CD4-positive, alpha-beta T cell (primary cell): Measurements from ENCODE around the gene SCFD2. TPM values are rescaled to one million over a fixed set of nuclear protein-coding genes. Genes with fewer than 3 reads are reported as not detected.

Experiments
- ATAC-seq: fragments of 200-7000 bp; cut with Tn5 transposase; one replicate; pipeline ENCODE4 v1.10.0; 2022; ENCODE audit warnings: mild to moderate bottlenecking; ENCODE audit not compliant: poor library complexity
- CTCF ChIA-PET: fragments of 350-600 bp; sonication (Branson Sonifier 250); formaldehyde crosslinking; loops from one replicate; lab custom pipeline; 2021; ENCODE audit warnings: antibody characterized with exemption, inconsistent platforms; lab: Charles Lee
- POLR2A ChIA-PET: fragments of 350-600 bp; sonication (Branson Sonifier 250); formaldehyde crosslinking; loops from one replicate; lab custom pipeline; 2021; ENCODE audit warnings: antibody characterized with exemption, inconsistent platforms; lab: Charles Lee
- DNase-seq, 14 experiments: peaks; one replicate each; pipeline ENCODE4 v3.0.0-alpha.2; 2013 to 2020; ENCODE audit warnings: mixed read lengths in 2 of 14
- H3K27ac ChIP-seq, 2 donors: one replicate each; pipeline versions ENCODE4 v1.5.1 to v1.7.0; 2013; ENCODE audit warnings: low read length in 2 of 2, low read depth in 1 of 2, mild to moderate bottlenecking in 1 of 2
- H3K27me3 ChIP-seq, 2 experiments: 1 replicate in 1 of 2; 2 replicates in 1 of 2; pipeline versions ENCODE4 v1.6.1 to v1.7.0; 2013; ENCODE audit warnings: low read length in 2 of 2, control low read depth in 1 of 2, mild to moderate bottlenecking in 1 of 2, moderate library complexity in 1 of 2; ENCODE audit not compliant: insufficient read depth in 2 of 2, control insufficient read depth in 1 of 2
- H3K36me3 ChIP-seq: one replicate; pipeline ENCODE4 v1.6.1; 2013; ENCODE audit warnings: low read length, control low read depth; ENCODE audit not compliant: insufficient read depth
- H3K4me1 ChIP-seq: one replicate; pipeline ENCODE4 v1.6.1; 2013; ENCODE audit warnings: low read length, control low read depth; ENCODE audit not compliant: insufficient read depth
- H3K4me3 ChIP-seq: one replicate; pipeline ENCODE4 v1.5.1; 2013; ENCODE audit warnings: mild to moderate bottlenecking, low read length, moderate library complexity
- H3K9me3 ChIP-seq, 2 experiments: 1 replicate in 1 of 2; 2 replicates in 1 of 2; pipeline versions ENCODE4 v1.6.1 to v1.7.0; 2013; ENCODE audit warnings: low read length in 2 of 2, mild to moderate bottlenecking in 2 of 2, control low read depth in 1 of 2, moderate library complexity in 1 of 2; ENCODE audit not compliant: control insufficient read depth in 1 of 2, insufficient read depth in 1 of 2
- H3K27ac Mint-ChIP-seq: one replicate; pipeline ENCODE4 v1.8.0; 2020; ENCODE audit warnings: mixed read lengths
- H3K27me3 Mint-ChIP-seq: one replicate; pipeline ENCODE4 v1.8.0; 2021; ENCODE audit warnings: mixed read lengths
- H3K36me3 Mint-ChIP-seq: one replicate; pipeline ENCODE4 v1.8.0; 2021; ENCODE audit warnings: low read depth, mixed read lengths
- H3K4me1 Mint-ChIP-seq: one replicate; pipeline ENCODE4 v1.8.0; 2021; ENCODE audit warnings: low read depth, mixed read lengths
- H3K4me3 Mint-ChIP-seq: one replicate; pipeline ENCODE4 v1.8.0; 2020; ENCODE audit warnings: mild to moderate bottlenecking, mixed read lengths
- H3K9me3 Mint-ChIP-seq: one replicate; pipeline ENCODE4 v1.8.0; 2020; ENCODE audit warnings: mixed read lengths
- CTCF ChIP-seq: fragments of 200-600 bp; IDR thresholded peaks from one replicate; pipeline ENCODE4 v1.8.0; 2022; ENCODE audit warnings: antibody characterized with exemption, mild to moderate bottlenecking
- intact Hi-C, 2 experiments: fragments of 100-400 bp; cut with DNase I in 1 of 2; cut with micrococcal nuclease in 1 of 2; formaldehyde crosslinking; loops; one replicate each; pipeline versions ENCODE4 v1.15.1 to v1.9.0; 2023 to 2025; cut with DNase I, micrococcal nuclease
- total RNA-seq, 174 experiments: library from RNA in 2 of 174; stranded (reverse) in 2 of 174; gene quantifications; one replicate each; pipeline ENCODE4 v1.2.3 and lab custom pipeline; 2021 to 2026

SCFD2 gene
- total RNA-seq, 2 experiments from 2014 or later: 15.4 to 17.6 TPM

DNA sequence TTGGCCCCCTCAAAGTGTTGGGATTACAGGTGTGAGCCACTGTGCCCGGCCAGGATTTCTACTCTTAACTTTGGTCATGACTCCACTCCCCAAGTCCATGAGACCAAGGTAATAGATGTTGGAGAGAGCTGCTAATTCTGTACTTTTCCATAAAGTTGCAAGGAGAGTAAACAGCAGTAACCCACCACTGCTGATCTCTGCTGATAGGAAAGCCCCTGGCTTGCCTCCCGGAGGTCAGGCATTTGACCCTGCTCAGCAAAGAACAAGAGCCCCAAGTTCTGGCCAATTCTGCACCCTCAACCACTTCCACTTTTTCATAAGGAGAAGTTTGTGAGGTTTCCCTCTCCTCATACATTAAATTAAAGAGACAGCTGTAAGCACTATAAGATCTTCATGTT, 360.7 kb downstream of the SCFD2 start:
- Histone ChIP-seq H3K4me3 (no peak overlapping the region), H3K27me3 (no peaks in the 10 kb centered on the region), H3K27ac (no peak overlapping the region), H3K4me1 (no peaks in the 10 kb centered on the region), H3K36me3 (no peaks in the 10 kb centered on the region), H3K9me3 (no peaks in the 10 kb centered on the region)
- no peak overlapping the region for H3K4me3 Mint-ChIP-seq
- H3K36me3 Mint-ChIP-seq: peaks cover 18% of the 10 kb centered on the region
- ATAC-seq: no peak
- intact Hi-C loops: no loop called here
- TF ChIP-seq CTCF: no peak
- no peak for DNase-seq
- H3K4me1 Mint-ChIP-seq: peaks cover 14% of the 10 kb centered on the region
- H3K9me3 Mint-ChIP-seq: no peaks in the 10 kb centered on the region
- H3K27ac Mint-ChIP-seq: no peak overlapping the region
- no peaks in the 10 kb centered on the region for H3K27me3 Mint-ChIP-seq
- ChIA-PET POLR2A (interaction anchor here (0.5 kb wide), 1 partner anchor 261 kb away, joined by 3 read pairs; no protein-coding TSS in a partner anchor), CTCF (no interaction called here)

DNA sequence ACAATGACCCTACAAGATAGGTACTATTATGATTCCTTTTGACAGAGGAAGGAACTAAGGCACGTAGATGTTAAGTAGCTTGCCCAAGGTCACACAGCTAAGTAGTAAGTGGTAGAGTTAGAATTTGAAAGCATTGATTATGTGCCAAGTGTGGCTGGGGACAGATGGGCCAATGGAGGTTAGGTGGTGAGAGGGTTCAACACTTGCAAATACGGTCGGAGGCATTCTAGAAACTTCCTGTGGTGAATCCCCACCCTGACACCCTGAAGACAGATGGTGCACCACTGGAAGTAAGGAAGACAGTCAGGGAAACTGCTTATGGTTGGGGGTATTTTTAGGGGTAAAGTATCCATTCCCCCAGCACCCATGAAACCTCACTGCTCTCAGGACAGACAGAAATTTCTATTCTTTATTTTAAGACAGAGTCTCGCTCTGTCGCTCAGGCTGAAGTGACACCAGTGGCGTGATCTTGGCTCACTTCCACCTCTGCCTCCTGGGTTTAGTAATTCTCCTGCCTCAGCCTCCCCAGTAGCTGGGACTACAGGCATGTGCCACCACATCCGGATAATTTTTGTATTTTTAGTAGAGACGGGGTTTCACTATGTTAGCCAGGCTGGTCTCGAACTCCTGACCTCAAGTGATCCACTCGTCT, 361.2 kb downstream of the SCFD2 start:
- H3K4me3 Mint-ChIP-seq: no peak overlapping the region
- peaks cover 14% of the 10 kb centered on the region for H3K36me3 Mint-ChIP-seq
- ChIA-PET CTCF (no interaction called here), POLR2A (no interaction called here)
- Histone ChIP-seq H3K36me3 (no peaks in the 10 kb centered on the region), H3K4me3 (no peak overlapping the region), H3K4me1 (no peaks in the 10 kb centered on the region), H3K27ac (no peak overlapping the region), H3K9me3 (no peaks in the 10 kb centered on the region), H3K27me3 (no peaks in the 10 kb centered on the region)
- intact Hi-C loops: no loop called here
- H3K9me3 Mint-ChIP-seq: no peaks in the 10 kb centered on the region
- ATAC-seq: no peak
- H3K27ac Mint-ChIP-seq: no peak overlapping the region
- no peak for DNase-seq
- no peaks in the 10 kb centered on the region for H3K27me3 Mint-ChIP-seq
- H3K4me1 Mint-ChIP-seq: peaks cover 8% of the 10 kb centered on the region
- no peak for TF ChIP-seq CTCF

GRCh38 chr4:53003959-53004358, 361.9 kb downstream of the SCFD2 start:
- H3K36me3 Mint-ChIP-seq: peaks cover 12% of the 10 kb centered on the region
- intact Hi-C loops: no loop called here
- DNase-seq (no peak), ATAC-seq (no peak)
- no peaks in the 10 kb centered on the region for H3K27me3 Mint-ChIP-seq
- Histone ChIP-seq H3K9me3 (no peaks in the 10 kb centered on the region), H3K27ac (no peak overlapping the region), H3K4me1 (no peaks in the 10 kb centered on the region), H3K36me3 (no peaks in the 10 kb centered on the region), H3K4me3 (no peak overlapping the region), H3K27me3 (no peaks in the 10 kb centered on the region)
- no peak overlapping the region for H3K4me3 Mint-ChIP-seq
- TF ChIP-seq CTCF: no peak
- H3K4me1 Mint-ChIP-seq: peaks cover 5% of the 10 kb centered on the region
- H3K9me3 Mint-ChIP-seq: no peaks in the 10 kb centered on the region
- ChIA-PET POLR2A (no interaction called here), CTCF (no interaction called here)
- no peak overlapping the region for H3K27ac Mint-ChIP-seq
